ENCODE data around the gene AP2A2. TPM values are rescaled to one million over a fixed set of nuclear protein-coding genes. Genes with fewer than 3 reads are reported as not detected.

AP2A2 gene
- total and polyA plus RNA-seq, 2 of the 4 experiments (the other 2 are of a cell fraction), result 19.9 to 49.0 TPM

- WGBS, 2 experiments (ENCODE audit: extremely low coverage in 2 of 2, insufficient read length in 1 of 2), result 86% methylated on average over 6 of the region's 14 CpGs; no CpG with 5 or more reads in 1 of the 2 experiments
- Histone ChIP-seq H3K9ac (ENCODE audit: low read depth, low read length) (no peak overlapping the region), H3K4me2 (ENCODE audit: low read depth, low read length) (no peak overlapping the region), H4K8ac (ENCODE audit: low read depth in 2 of 2, low read length in 2 of 2) (no peak overlapping the region), H2AK5ac (ENCODE audit: low read depth, low read length) (no peak overlapping the region), H2AFZ (replicated peaks; ENCODE audit: low read length, poor library complexity) (no peak overlapping the region), H2AK9ac (replicated peaks; ENCODE audit: low read depth, low read length, poor library complexity) (no peak overlapping the region), H3K14ac (replicated peaks; ENCODE audit: low read depth, low read length) (no peak overlapping the region), H2BK120ac (ENCODE audit: low read depth, low read length) (no peak overlapping the region), H3K23ac (ENCODE audit: low read depth, low read length) (no peak overlapping the region), H2BK15ac (ENCODE audit: low read depth, low read length) (no peak overlapping the region), H3K56ac (ENCODE audit: extremely low read depth, insufficient read depth, low read length) (no peak overlapping the region), H3K36me3 (ENCODE audit: control insufficient read depth, insufficient read depth, low read length) (peaks cover 58% of the 10 kb centered on the region), H4K91ac (ENCODE audit: insufficient read depth, low read depth, low read length) (no peak overlapping the region), H3K9me3 (ENCODE audit: control insufficient read depth, insufficient read depth, low read length) (no peaks in the 10 kb centered on the region), H4K20me1 (ENCODE audit: insufficient read depth, low read length) (peaks cover 45% of the 10 kb centered on the region), H3K4me1 (ENCODE audit: control insufficient read depth, insufficient read depth, low read length) (no peaks in the 10 kb centered on the region), H2BK20ac (ENCODE audit: low read depth, low read length) (no peak overlapping the region), H2BK5ac (ENCODE audit: low read depth, low read length, poor library complexity, severe bottlenecking) (no peak overlapping the region), H4K5ac (ENCODE audit: low read depth, low read length) (no peak overlapping the region), H3K27ac (ENCODE audit: insufficient read depth, low read length) (no peak overlapping the region), H3K9me1 (ENCODE audit: insufficient read depth, low read length) (no peaks in the 10 kb centered on the region), H3K79me1 (ENCODE audit: low read depth in 1 of 2, low read length in 2 of 2) (peaks cover 6 to 46% of the 10 kb centered on the region in 2 experiments; a peak in 2 of 4 replicates), H3K18ac (ENCODE audit: low read depth, low read length) (no peak overlapping the region), H3K4ac (ENCODE audit: low read depth, low read length) (no peak overlapping the region), H3K27me3 (ENCODE audit: control insufficient read depth, insufficient read depth, low read length) (no peaks in the 10 kb centered on the region), H3K4me3 (ENCODE audit: insufficient read depth, low read depth, low read length) (no peak overlapping the region)
- CTCF ChIA-PET, result no interaction called here
- POLR2A ChIA-PET (ENCODE audit: unreplicated experiment), result no interaction called here
- in situ Hi-C loops (cut with MboI; ENCODE audit: low sequenced_read_pairs) (no loop called here), dilution Hi-C loops (cut with HindIII; ENCODE audit: low sequenced_read_pairs, unreplicated experiment) (no loop called here), intact Hi-C loops (cut with micrococcal nuclease) (no loop called here)
- TF ChIP-seq CEBPB (IDR thresholded peaks at IDR 0.05; ENCODE audit: low read depth, low read length), result no peak
- TF ChIP-seq, protein P1, sequence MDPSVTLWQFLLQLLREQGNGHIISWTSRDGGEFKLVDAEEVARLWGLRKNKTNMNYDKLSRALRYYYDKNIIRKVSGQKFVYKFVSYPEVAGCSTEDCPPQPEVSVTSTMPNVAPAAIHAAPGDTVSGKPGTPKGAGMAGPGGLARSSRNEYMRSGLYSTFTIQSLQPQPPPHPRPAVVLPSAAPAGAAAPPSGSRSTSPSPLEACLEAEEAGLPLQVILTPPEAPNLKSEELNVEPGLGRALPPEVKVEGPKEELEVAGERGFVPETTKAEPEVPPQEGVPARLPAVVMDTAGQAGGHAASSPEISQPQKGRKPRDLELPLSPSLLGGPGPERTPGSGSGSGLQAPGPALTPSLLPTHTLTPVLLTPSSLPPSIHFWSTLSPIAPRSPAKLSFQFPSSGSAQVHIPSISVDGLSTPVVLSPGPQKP (IDR thresholded peaks at IDR 0.05; ENCODE audit: borderline replicate concordance, low read depth, low read length), result no peak
- BruUV-seq (replicated peaks), result no TSS peak
- ATAC-seq (ENCODE audit: low read depth) (no peak), DNase-seq (no peak)
Observed at GRCh38 chr11:997907-998306, 72.2 kb downstream of the AP2A2 start.

Data from IMR-90 (cell line).